HepG2 (cell line): ENCODE data around the gene ATN1. TPM values are rescaled to one million over a fixed set of nuclear protein-coding genes. Genes with fewer than 3 reads are reported as not detected.

ENCODE experiments used
- ARHGAP35 ChIP-seq: sonication (generic); formaldehyde crosslinking; IDR thresholded peaks from 2 replicates; pipeline ENCODE4 v1.9.0; 2022; ENCODE audit warnings: mild to moderate bottlenecking, inconsistent platforms, moderate library complexity, missing genetic modification reagents, borderline replicate concordance
- ARID3A ChIP-seq: IDR thresholded peaks from 2 replicates; pipeline ENCODE4 v1.6.1; 2012; ENCODE audit warnings: low read depth, low read length, improper control_type of control experiment
- DNMT1 ChIP-seq: sonication (generic); formaldehyde crosslinking; IDR thresholded peaks from 2 replicates; pipeline ENCODE4 v1.5.1; 2020; ENCODE audit warnings: mild to moderate bottlenecking, missing genetic modification reagents
- DR1 ChIP-seq: sonication (generic); formaldehyde crosslinking; IDR thresholded peaks from 2 replicates; pipeline ENCODE4 v1.8.0; 2021; ENCODE audit warnings: mild to moderate bottlenecking, missing genetic modification reagents, inconsistent platforms
- HES4 ChIP-seq: sonication (generic); formaldehyde crosslinking; IDR thresholded peaks from 2 replicates; pipeline ENCODE4 v1.9.0; 2021; ENCODE audit warnings: mild to moderate bottlenecking, missing genetic modification reagents, borderline replicate concordance
- IKZF4 ChIP-seq: sonication (generic); formaldehyde crosslinking; IDR thresholded peaks from 2 replicates; pipeline ENCODE4 v1.5.1; 2020; ENCODE audit warnings: borderline replicate concordance, mild to moderate bottlenecking, low read depth, missing genetic modification reagents; ENCODE audit errors: not compliant biosample characterization
- JUND ChIP-seq: sonication (generic); formaldehyde crosslinking; IDR thresholded peaks from 2 replicates; pipeline ENCODE4 v1.8.0; 2022; ENCODE audit warnings: mild to moderate bottlenecking, missing genetic modification reagents
- MBNL3 ChIP-seq: fragments of 250-450 bp; sonication (Bioruptor Pico); conservative IDR thresholded peaks from 2 replicates; pipeline ENCODE4 v1.8.0; 2022; ENCODE audit warnings: mild to moderate bottlenecking, inconsistent platforms
- MTF2 ChIP-seq: sonication (generic); formaldehyde crosslinking; IDR thresholded peaks from 2 replicates; pipeline ENCODE4 v1.5.0; 2020; ENCODE audit warnings: missing genetic modification reagents, borderline replicate concordance
- MXD4 ChIP-seq: IDR thresholded peaks from 2 replicates; pipeline ENCODE4 v1.6.1; 2016; ENCODE audit warnings: mild to moderate bottlenecking, missing biosample characterization, missing genetic modification reagents
- MYNN ChIP-seq: sonication (generic); formaldehyde crosslinking; IDR thresholded peaks from 2 replicates; pipeline ENCODE4 v1.4.0; 2020; ENCODE audit warnings: mild to moderate bottlenecking, low read depth, missing genetic modification reagents
- RBM39 ChIP-seq: fragments of 200-400 bp; formaldehyde crosslinking; IDR thresholded peaks from one replicate; pipeline ENCODE4 v1.6.1; 2018; ENCODE audit warnings: antibody characterized with exemption, mild to moderate bottlenecking, low read depth, low read length; ENCODE audit not compliant: poor library complexity, severe bottlenecking
- SYNCRIP ChIP-seq: fragments of 200-400 bp; formaldehyde crosslinking; IDR thresholded peaks from 2 replicates; pipeline ENCODE4 v1.6.1; 2018; ENCODE audit warnings: mild to moderate bottlenecking, low read depth, low read length; ENCODE audit not compliant: insufficient read depth
- ZBTB34 ChIP-seq: sonication (generic); formaldehyde crosslinking; IDR thresholded peaks from 2 replicates; pipeline ENCODE4 v1.8.0; 2022; ENCODE audit warnings: mild to moderate bottlenecking, missing genetic modification reagents
- ZNF260 ChIP-seq: sonication (generic); formaldehyde crosslinking; IDR thresholded peaks from 2 replicates; pipeline ENCODE4 v1.4.0; 2020; ENCODE audit warnings: missing genetic modification reagents, low read depth, mild to moderate bottlenecking, borderline replicate concordance
- ZNF280B ChIP-seq: sonication (generic); formaldehyde crosslinking; IDR thresholded peaks from 2 replicates; pipeline ENCODE4 v1.5.0; 2020; ENCODE audit warnings: missing genetic modification reagents, mild to moderate bottlenecking, borderline replicate concordance
- ZNF33B ChIP-seq: sonication (generic); formaldehyde crosslinking; IDR thresholded peaks from 2 replicates; pipeline ENCODE4 v1.5.1; 2020; ENCODE audit warnings: mild to moderate bottlenecking, missing genetic modification reagents
- ZNF367 ChIP-seq: sonication (generic); formaldehyde crosslinking; IDR thresholded peaks from 2 replicates; pipeline ENCODE4 v1.4.0; 2020; ENCODE audit warnings: missing genetic modification reagents, borderline replicate concordance
- ZNF446 ChIP-seq: sonication (generic); formaldehyde crosslinking; IDR thresholded peaks from 2 replicates; pipeline ENCODE4 v1.5.0; 2020; ENCODE audit warnings: mild to moderate bottlenecking, missing genetic modification reagents
- ZNF7 ChIP-seq: IDR thresholded peaks from 2 replicates; pipeline ENCODE4 v1.6.1; 2016; ENCODE audit warnings: missing biosample characterization, missing genetic modification reagents
- ZNF883 ChIP-seq: sonication (generic); formaldehyde crosslinking; IDR thresholded peaks from 2 replicates; pipeline ENCODE4 v1.5.1; 2020; ENCODE audit warnings: mild to moderate bottlenecking, missing genetic modification reagents; ENCODE audit errors: not compliant biosample characterization
- ZSCAN12 ChIP-seq: sonication (generic); formaldehyde crosslinking; IDR thresholded peaks from 2 replicates; pipeline ENCODE4 v1.9.0; 2021; ENCODE audit warnings: mild to moderate bottlenecking, missing genetic modification reagents
- polyA plus RNA-seq, 8 experiments: library from polyadenylated mRNA; depleted of rRNA in 3 of 8; stranded (reverse) in 7 of 8; unstranded in 1 of 8; fragments of >200 nt; fragmentation: Illumina TruSeq in 4 of 8; extraction: Trizol in 4 of 8; gene quantifications; 2 replicates each; pipeline versions ENCODE4 v1.2.1 to v1.2.3, GENCODE V29; 2011 to 2016; ENCODE audit warnings: low read depth in 4 of 8, missing spikeins in 1 of 8, mixed read lengths in 1 of 8; ENCODE audit not compliant: insufficient read depth in 1 of 8
- total RNA-seq, 5 experiments: library from RNA; depleted of rRNA; stranded (reverse); fragments of >200 nt; fragmentation: Illumina TruSeq; extraction: Trizol; gene quantifications; 2 replicates each; pipeline ENCODE4 v1.2.3, GENCODE V29; 2016; ENCODE audit warnings: low read depth in 1 of 5
- TF ChIP-seq, protein P1 (sequence below): sonication (generic); formaldehyde crosslinking; conservative IDR thresholded peaks from 2 replicates; pipeline ENCODE4 v1.8.0; 2022; ENCODE audit warnings: mild to moderate bottlenecking, moderate library complexity, missing genetic modification reagents

Gene ATN1
- total and polyA plus RNA-seq, 2 of the 13 experiments (the other 11 are each of a cell fraction or from before 2014, with no cell fraction given) = 2.1 to 8.6 TPM

DNA sequence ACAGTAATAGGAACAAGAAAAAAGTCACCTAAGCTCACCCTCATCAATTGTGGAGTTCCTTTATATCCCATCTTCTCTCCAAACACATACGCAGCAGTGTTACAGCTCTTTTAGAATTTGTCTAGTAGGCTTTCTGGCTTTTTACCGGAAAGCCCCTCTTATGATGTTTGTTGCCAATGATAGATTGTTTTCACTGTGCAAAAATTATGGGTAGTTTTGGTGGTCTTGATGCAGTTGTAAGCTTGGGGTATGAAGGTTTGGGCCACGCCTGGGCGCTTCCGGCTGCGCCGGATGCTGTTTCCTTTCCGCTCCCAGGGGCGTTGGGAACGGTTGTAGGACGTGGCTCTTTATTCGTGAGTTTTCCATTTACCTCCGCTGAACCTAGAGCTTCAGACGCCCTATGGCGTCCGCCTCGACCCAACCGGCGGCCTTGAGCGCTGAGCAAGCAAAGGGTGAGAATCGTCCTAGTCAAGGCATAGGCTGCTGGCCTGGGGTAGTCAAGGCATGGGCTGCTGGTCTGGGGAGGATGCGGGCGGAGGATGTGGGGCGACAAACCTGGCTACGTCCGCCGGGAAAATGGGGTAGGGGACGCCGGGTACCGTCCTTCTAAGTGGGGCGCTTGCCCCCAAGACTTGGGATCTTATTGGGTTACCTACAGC, 16.1 kb downstream of the ATN1 start, which contains the start of the genes C12orf57 and RNU7-1 (continued):
- TF ChIP-seq MBNL3 (CRISPR knock-in tag) (no peak), ZSCAN12 (CRISPR knock-in tag) (peak; percentile 75; the same call in 1 of the 2 replicates), ZNF446 (CRISPR knock-in tag) (no peak), RBM39 (no peak), ZNF883 (no peak), MXD4 (CRISPR knock-in tag) (peak; percentile 62), MTF2 (CRISPR knock-in tag) (no peak), ZNF367 (CRISPR knock-in tag) (peak; percentile 60; the same call in 1 of the 2 replicates), ARID3A (no peak), DR1 (peak; percentile 95), ZNF33B (CRISPR knock-in tag) (peak; percentile 18; the same call in 1 of the 2 replicates), ZNF260 (0 out of 2 replicates have a peak, but pooled peaks have one; percentile 38), ZNF280B (CRISPR knock-in tag) (no peak), JUND (CRISPR knock-in tag) (no peak), HES4 (peak; percentile 32; the same call in 1 of the 2 replicates), ARHGAP35 (CRISPR knock-in tag) (no peak), ZBTB34 (CRISPR knock-in tag) (0 out of 2 replicates have a peak, but pooled peaks have one; percentile 25), ZNF7 (peak; percentile 37; the same call in 1 of the 2 replicates), MYNN (CRISPR knock-in tag) (no peak; the same call in 1 of the 2 replicates), DNMT1 (peak; percentile 47), SYNCRIP (no peak), IKZF4 (CRISPR knock-in tag) (peak; percentile 22)
- TF ChIP-seq, protein P1, sequence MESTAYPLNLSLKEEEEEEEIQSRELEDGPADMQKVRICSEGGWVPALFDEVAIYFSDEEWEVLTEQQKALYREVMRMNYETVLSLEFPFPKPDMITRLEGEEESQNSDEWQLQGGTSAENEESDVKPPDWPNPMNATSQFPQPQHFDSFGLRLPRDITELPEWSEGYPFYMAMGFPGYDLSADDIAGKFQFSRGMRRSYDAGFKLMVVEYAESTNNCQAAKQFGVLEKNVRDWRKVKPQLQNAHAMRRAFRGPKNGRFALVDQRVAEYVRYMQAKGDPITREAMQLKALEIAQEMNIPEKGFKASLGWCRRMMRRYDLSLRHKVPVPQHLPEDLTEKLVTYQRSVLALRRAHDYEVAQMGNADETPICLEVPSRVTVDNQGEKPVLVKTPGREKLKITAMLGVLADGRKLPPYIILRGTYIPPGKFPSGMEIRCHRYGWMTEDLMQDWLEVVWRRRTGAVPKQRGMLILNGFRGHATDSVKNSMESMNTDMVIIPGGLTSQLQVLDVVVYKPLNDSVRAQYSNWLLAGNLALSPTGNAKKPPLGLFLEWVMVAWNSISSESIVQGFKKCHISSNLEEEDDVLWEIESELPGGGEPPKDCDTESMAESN (CRISPR knock-in tag) = peak; percentile 79
